ENCODE data around the gene ABCC4. TPM values are rescaled to one million over a fixed set of nuclear protein-coding genes. Genes with fewer than 3 reads are reported as not detected.

Gene ABCC4
- total and polyA plus RNA-seq, 9 of the 15 experiments (the other 6 are each of a cell fraction or from before 2014, with no cell fraction given) = 9.4 to 46.1 (median 25.4) TPM

DNA sequence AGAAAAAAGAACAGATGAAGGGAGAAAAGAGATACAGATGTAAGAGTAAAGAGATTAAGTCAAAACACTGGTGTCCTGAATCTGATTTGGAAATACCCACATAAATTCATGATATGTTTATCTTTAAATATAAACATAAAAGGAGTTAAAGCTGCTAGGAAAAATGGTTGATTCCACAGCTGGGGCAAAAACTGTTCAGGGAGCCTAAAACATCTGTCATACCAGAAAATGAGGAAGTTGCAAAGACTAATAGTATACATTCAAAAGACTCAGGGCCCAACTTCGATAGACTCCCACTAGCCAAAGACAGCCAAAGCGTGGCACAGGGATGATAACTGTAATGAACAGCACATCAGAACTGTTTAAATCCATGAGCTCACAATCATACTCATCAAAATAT is 62.0 kb downstream of the ABCC4 start (continued):
- TF ChIP-seq, protein P1, sequence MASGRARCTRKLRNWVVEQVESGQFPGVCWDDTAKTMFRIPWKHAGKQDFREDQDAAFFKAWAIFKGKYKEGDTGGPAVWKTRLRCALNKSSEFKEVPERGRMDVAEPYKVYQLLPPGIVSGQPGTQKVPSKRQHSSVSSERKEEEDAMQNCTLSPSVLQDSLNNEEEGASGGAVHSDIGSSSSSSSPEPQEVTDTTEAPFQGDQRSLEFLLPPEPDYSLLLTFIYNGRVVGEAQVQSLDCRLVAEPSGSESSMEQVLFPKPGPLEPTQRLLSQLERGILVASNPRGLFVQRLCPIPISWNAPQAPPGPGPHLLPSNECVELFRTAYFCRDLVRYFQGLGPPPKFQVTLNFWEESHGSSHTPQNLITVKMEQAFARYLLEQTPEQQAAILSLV (tag; IDR thresholded peaks at IDR 0.05) = no peak
- no peak for TF ChIP-seq PHF20 (IDR thresholded peaks at IDR 0.05; ENCODE audit: partially characterized antibody)
- TF ChIP-seq HMG20A (CRISPR knock-in tag; conservative IDR thresholded peaks at IDR 0.05) = no peak
- TF ChIP-seq CEBPG (CRISPR knock-in tag; IDR thresholded peaks at IDR 0.05) = no peak
- no peak for TF ChIP-seq CEBPG (tag; conservative IDR thresholded peaks at IDR 0.05 in 1 of 2, IDR thresholded peaks at IDR 0.05 in 1 of 2)
- TF ChIP-seq SPI1 (IDR thresholded peaks at IDR 0.05; ENCODE audit: borderline replicate concordance, low read depth, low read length) = peak; percentile 75
- TF ChIP-seq, protein P2, sequence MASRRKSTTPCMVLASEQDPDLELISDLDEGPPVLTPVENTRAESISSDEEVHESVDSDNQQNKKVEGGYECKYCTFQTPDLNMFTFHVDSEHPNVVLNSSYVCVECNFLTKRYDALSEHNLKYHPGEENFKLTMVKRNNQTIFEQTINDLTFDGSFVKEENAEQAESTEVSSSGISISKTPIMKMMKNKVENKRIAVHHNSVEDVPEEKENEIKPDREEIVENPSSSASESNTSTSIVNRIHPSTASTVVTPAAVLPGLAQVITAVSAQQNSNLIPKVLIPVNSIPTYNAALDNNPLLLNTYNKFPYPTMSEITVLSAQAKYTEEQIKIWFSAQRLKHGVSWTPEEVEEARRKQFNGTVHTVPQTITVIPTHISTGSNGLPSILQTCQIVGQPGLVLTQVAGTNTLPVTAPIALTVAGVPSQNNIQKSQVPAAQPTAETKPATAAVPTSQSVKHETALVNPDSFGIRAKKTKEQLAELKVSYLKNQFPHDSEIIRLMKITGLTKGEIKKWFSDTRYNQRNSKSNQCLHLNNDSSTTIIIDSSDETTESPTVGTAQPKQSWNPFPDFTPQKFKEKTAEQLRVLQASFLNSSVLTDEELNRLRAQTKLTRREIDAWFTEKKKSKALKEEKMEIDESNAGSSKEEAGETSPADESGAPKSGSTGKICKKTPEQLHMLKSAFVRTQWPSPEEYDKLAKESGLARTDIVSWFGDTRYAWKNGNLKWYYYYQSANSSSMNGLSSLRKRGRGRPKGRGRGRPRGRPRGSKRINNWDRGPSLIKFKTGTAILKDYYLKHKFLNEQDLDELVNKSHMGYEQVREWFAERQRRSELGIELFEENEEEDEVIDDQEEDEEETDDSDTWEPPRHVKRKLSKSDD (conservative IDR thresholded peaks at IDR 0.05; ENCODE audit: low read length) = no peak
- TF ChIP-seq, protein P3, sequence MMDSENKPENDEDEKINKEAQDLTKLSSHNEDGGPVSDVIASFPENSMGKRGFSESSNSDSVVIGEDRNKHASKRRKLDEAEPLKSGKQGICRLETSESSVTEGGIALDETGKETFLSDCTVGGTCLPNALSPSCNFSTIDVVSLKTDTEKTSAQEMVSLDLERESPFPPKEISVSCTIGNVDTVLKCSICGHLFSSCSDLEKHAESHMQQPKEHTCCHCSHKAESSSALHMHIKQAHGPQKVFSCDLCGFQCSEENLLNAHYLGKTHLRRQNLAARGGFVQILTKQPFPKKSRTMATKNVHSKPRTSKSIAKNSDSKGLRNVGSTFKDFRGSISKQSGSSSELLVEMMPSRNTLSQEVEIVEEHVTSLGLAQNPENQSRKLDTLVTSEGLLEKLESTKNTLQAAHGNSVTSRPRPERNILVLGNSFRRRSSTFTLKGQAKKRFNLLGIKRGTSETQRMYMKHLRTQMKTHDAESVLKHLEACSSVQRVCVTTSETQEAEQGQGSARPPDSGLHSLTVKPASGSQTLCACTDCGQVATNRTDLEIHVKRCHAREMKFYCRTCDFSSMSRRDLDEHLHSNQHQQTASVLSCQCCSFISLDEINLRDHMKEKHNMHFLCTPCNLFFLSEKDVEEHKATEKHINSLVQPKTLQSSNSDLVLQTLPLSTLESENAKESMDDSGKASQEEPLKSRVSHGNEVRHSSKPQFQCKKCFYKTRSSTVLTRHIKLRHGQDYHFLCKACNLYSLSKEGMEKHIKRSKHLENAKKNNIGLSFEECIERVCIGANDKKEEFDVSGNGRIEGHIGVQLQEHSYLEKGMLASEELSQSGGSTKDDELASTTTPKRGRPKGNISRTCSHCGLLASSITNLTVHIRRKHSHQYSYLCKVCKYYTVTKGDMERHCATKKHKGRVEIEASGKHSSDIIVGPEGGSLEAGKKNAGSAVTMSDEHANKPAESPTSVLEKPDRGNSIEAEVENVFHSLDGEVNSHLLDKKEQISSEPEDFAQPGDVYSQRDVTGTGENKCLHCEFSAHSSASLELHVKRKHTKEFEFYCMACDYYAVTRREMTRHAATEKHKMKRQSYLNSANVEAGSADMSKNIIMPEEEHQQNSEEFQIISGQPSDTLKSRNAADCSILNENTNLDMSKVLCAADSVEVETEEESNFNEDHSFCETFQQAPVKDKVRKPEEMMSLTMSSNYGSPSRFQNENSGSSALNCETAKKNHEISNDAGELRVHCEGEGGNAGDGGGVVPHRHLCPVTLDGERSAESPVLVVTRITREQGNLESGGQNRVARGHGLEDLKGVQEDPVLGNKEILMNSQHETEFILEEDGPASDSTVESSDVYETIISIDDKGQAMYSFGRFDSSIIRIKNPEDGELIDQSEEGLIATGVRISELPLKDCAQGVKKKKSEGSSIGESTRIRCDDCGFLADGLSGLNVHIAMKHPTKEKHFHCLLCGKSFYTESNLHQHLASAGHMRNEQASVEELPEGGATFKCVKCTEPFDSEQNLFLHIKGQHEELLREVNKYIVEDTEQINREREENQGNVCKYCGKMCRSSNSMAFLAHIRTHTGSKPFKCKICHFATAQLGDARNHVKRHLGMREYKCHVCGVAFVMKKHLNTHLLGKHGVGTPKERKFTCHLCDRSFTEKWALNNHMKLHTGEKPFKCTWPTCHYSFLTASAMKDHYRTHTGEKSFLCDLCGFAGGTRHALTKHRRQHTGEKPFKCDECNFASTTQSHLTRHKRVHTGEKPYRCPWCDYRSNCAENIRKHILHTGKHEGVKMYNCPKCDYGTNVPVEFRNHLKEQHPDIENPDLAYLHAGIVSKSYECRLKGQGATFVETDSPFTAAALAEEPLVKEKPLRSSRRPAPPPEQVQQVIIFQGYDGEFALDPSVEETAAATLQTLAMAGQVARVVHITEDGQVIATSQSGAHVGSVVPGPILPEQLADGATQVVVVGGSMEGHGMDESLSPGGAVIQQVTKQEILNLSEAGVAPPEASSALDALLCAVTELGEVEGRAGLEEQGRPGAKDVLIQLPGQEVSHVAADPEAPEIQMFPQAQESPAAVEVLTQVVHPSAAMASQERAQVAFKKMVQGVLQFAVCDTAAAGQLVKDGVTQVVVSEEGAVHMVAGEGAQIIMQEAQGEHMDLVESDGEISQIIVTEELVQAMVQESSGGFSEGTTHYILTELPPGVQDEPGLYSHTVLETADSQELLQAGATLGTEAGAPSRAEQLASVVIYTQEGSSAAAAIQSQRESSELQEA (IDR thresholded peaks at IDR 0.05; ENCODE audit: low read depth) = no peak
- TF ChIP-seq, protein P4, sequence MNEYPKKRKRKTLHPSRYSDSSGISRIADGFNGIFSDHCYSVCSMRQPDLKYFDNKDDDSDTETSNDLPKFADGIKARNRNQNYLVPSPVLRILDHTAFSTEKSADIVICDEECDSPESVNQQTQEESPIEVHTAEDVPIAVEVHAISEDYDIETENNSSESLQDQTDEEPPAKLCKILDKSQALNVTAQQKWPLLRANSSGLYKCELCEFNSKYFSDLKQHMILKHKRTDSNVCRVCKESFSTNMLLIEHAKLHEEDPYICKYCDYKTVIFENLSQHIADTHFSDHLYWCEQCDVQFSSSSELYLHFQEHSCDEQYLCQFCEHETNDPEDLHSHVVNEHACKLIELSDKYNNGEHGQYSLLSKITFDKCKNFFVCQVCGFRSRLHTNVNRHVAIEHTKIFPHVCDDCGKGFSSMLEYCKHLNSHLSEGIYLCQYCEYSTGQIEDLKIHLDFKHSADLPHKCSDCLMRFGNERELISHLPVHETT (CRISPR knock-in tag; conservative IDR thresholded peaks at IDR 0.05 in 1 of 2, IDR thresholded peaks at IDR 0.05 in 1 of 2) = no peak
- TF ChIP-seq HDAC1 (IDR thresholded peaks at IDR 0.05) = no peak
- TF ChIP-seq RBM14 (IDR thresholded peaks at IDR 0.05; ENCODE audit: borderline replicate concordance, insufficient read depth, low read depth, low read length) = no peak
- TF ChIP-seq ZNF77 (CRISPR knock-in tag; IDR thresholded peaks at IDR 0.05) = no peak
- no peak for TF ChIP-seq SNRNP70 (optimal IDR thresholded peaks at IDR 0.05; ENCODE audit: low read depth, low read length)
- TF ChIP-seq SMAD4 (CRISPR knock-in tag; conservative IDR thresholded peaks at IDR 0.05) = no peak
- TF ChIP-seq ZBED1 (IDR thresholded peaks at IDR 0.05) = no peak
- TF ChIP-seq SMC3 (conservative IDR thresholded peaks at IDR 0.05; ENCODE audit: insufficient read depth, low read depth, low read length) = no peak

All from K562 (cell line).